Hepatocyte (in vitro differentiated cells): ENCODE results near the gene ARRDC1. TPM values are rescaled to one million over a fixed set of nuclear protein-coding genes. Genes with fewer than 3 reads are reported as not detected.

ENCODE experiments used
- DNase-seq: peaks from one replicate; pipeline ENCODE4 v3.0.0-alpha.2; 2016; ENCODE audit warnings: low spot score
- H2AFZ ChIP-seq: fragments of 200-600 bp; sonication (generic); 2 replicates; pipeline ENCODE4 v1.6.0; 2016; ENCODE audit warnings: antibody characterized with exemption, mild to moderate bottlenecking
- H3K27ac ChIP-seq: fragments of 200-600 bp; sonication (generic); 2 replicates; pipeline ENCODE4 v1.5.1; 2016; ENCODE audit warnings: mild to moderate bottlenecking
- H3K27me3 ChIP-seq: fragments of 200-600 bp; sonication (generic); 2 replicates; pipeline ENCODE4 v1.6.1; 2016
- H3K36me3 ChIP-seq: fragments of 200-600 bp; sonication (generic); replicated peaks from 2 replicates; pipeline ENCODE4 v1.5.1; 2016; ENCODE audit warnings: low read depth; ENCODE audit not compliant: insufficient read depth
- H3K4me1 ChIP-seq: fragments of 200-600 bp; sonication (generic); 2 replicates; pipeline ENCODE4 v1.5.1; 2016; ENCODE audit warnings: mild to moderate bottlenecking, moderate library complexity; ENCODE audit not compliant: insufficient read depth
- H3K4me2 ChIP-seq: fragments of 200-600 bp; sonication (generic); 2 replicates; pipeline ENCODE4 v1.6.0; 2016
- H3K4me3 ChIP-seq: fragments of 200-600 bp; sonication (generic); 2 replicates; pipeline ENCODE4 v1.5.1; 2016; ENCODE audit warnings: mild to moderate bottlenecking
- H3K79me2 ChIP-seq: fragments of 200-600 bp; sonication (generic); 2 replicates; pipeline ENCODE4 v1.6.0; 2017; ENCODE audit warnings: mild to moderate bottlenecking
- H3K9me2 ChIP-seq: fragments of 200-600 bp; sonication (generic); replicated peaks from 2 replicates; pipeline ENCODE4 v1.6.0; 2017; ENCODE audit warnings: mild to moderate bottlenecking; ENCODE audit not compliant: insufficient read depth
- H3K9me3 ChIP-seq: fragments of 200-600 bp; sonication (generic); 2 replicates; pipeline ENCODE4 v1.5.1; 2016; ENCODE audit warnings: low read depth, mild to moderate bottlenecking
- H4K20me1 ChIP-seq: fragments of 200-600 bp; sonication (generic); 2 replicates; pipeline ENCODE4 v1.6.0; 2016; ENCODE audit warnings: mild to moderate bottlenecking; ENCODE audit not compliant: insufficient read depth, poor library complexity, severe bottlenecking
- EZH2 ChIP-seq: fragments of 200-600 bp; sonication (generic); IDR thresholded peaks from 2 replicates; pipeline ENCODE4 v1.6.1; 2016; ENCODE audit warnings: antibody characterized with exemption, mild to moderate bottlenecking, borderline replicate concordance
- EZH2phosphoT487 ChIP-seq: fragments of 200-600 bp; sonication (generic); IDR thresholded peaks from one replicate; pipeline ENCODE4 v1.6.1; 2018; ENCODE audit warnings: antibody characterized with exemption, mild to moderate bottlenecking, low read depth, moderate library complexity; ENCODE audit not compliant: unreplicated experiment, severe bottlenecking
- WGBS: methylation state at CpG from one replicate; pipeline ENCODE4 v1.1.6; 2016; ENCODE audit warnings: low lambda C conversion rate; ENCODE audit errors: missing lambda C conversion rate; 5-methylcytosine and 5-hydroxymethylcytosine counted together
- polyA plus RNA-seq: library from polyadenylated mRNA; unstranded; fragments of >200 nt; fragmentation: Nextera tagmentation; extraction: Ambion mirVana; gene quantifications from 2 replicates; pipeline ENCODE4 v1.2.1, GENCODE V29; 2016
- total RNA-seq: library from RNA; depleted of rRNA; stranded (reverse); fragments of >200 nt; gene quantifications from 2 replicates; pipeline ENCODE4 v1.2.3, GENCODE V29; 2014
- TF ChIP-seq, protein P1 (sequence below): fragments of 200-600 bp; sonication (generic); IDR thresholded peaks from 2 replicates; pipeline ENCODE4 v1.5.1; 2016; ENCODE audit warnings: antibody characterized with exemption, mild to moderate bottlenecking; ENCODE audit not compliant: poor library complexity

Gene ARRDC1
- total and polyA plus RNA-seq, 2 experiments from 2014 or later = 62.7 to 102 TPM

DNA sequence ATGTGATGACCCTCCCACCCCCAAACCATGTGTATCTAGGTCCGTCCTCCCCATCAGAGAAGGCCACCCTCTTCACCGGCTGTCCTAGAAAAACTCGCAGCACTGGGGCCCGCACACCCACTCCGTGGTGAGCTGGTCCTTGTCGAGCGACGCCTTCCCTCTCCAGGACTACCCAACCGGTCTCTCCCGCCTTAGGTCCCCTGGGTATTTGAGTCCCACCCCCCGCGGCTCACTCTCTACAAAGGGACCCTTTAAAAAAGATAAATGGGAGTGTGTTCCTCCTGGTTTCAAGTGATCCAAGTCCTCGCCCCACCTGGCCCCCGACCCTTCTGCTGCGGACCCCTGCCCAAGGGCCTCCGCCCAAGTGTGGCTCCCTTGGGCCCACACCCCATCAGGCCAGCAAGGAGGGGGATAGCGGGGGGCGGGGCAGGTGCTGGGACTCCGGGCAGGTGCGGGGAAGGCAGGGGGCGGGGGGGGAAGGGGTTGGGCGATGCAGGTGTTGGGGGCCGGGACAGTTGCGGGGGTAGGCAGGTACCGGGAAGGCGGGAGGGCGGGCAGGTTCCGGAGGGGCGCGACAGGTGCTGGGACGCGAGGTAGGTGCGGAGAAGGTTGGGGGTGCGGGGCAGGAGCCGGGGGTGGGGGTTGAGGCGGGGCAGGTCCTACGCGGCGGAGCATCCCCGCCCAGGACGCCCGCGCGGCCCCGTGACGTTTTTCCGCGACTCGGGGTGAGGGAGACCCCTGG lies 970 bp upstream of the ARRDC1 start:
- H2AFZ ChIP-seq = peak overlapping the region; percentile 4
- H3K27ac ChIP-seq = no peak overlapping the region

DNA sequence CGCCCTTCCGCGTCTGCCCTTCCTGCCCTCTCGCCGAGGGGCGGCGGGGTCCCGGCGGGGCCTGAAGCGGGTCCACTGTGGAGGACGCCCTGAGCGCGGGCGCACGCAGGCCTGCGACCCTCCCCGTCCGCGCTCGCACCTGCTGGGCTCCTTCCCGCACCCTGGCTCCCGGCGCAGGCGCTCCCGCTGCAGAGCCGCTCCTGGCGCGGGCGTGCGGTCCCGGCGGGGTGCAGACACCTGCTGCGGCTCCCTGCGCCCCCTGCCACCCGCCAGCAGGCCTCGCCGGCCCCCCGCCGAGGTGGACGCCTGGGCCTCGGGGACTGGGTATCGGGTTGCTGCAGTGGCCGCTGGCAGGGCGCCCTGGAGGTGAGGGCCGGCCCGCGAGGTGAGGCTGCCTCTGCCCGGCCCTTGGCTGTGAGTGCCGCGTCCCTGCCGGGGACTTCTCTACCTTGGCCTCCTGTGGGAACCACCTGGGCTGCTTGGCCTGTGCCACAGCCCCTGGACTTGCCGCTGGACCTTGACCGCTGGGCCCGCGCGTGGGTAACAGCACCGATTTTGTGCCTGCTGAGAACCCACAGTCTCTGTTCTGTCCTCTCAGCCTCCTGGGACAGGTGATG lies 627 bp downstream of the ARRDC1 start:
- 8% methylated on average over 27 of the region's 57 CpGs for WGBS
- H3K4me3 ChIP-seq = peak overlapping the region; percentile 94
- TF ChIP-seq EZH2 (no peak), EZH2phosphoT487 (no peak)
- TF ChIP-seq, protein P1, sequence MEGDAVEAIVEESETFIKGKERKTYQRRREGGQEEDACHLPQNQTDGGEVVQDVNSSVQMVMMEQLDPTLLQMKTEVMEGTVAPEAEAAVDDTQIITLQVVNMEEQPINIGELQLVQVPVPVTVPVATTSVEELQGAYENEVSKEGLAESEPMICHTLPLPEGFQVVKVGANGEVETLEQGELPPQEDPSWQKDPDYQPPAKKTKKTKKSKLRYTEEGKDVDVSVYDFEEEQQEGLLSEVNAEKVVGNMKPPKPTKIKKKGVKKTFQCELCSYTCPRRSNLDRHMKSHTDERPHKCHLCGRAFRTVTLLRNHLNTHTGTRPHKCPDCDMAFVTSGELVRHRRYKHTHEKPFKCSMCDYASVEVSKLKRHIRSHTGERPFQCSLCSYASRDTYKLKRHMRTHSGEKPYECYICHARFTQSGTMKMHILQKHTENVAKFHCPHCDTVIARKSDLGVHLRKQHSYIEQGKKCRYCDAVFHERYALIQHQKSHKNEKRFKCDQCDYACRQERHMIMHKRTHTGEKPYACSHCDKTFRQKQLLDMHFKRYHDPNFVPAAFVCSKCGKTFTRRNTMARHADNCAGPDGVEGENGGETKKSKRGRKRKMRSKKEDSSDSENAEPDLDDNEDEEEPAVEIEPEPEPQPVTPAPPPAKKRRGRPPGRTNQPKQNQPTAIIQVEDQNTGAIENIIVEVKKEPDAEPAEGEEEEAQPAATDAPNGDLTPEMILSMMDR = no peak
- peaks cover 20% of the 10 kb centered on the region for H4K20me1 ChIP-seq
- no peaks in the 10 kb centered on the region for H3K9me2 ChIP-seq
- H3K27me3 ChIP-seq = no peaks in the 10 kb centered on the region
- H3K9me3 ChIP-seq = no peaks in the 10 kb centered on the region
- peaks cover 47% of the 10 kb centered on the region for H3K79me2 ChIP-seq
- peak; percentile 62 for DNase-seq
- H3K4me1 ChIP-seq = peaks cover 27% of the 10 kb centered on the region
- peak overlapping the region; percentile 96 for H3K4me2 ChIP-seq
- H3K27ac ChIP-seq = peak overlapping the region; percentile 99
- H2AFZ ChIP-seq = no peak overlapping the region
- no peaks in the 10 kb centered on the region for H3K36me3 ChIP-seq

More for the DNA sequence above, 970 bp upstream of the ARRDC1 start:
- H4K20me1 ChIP-seq = peaks cover 20% of the 10 kb centered on the region
- H3K27me3 ChIP-seq = no peaks in the 10 kb centered on the region
- 36% methylated on average over 21 of the region's 49 CpGs for WGBS
- H3K4me3 ChIP-seq = peak overlapping the region; percentile 15
- TF ChIP-seq, protein P1 = no peak
- TF ChIP-seq EZH2 (no peak), EZH2phosphoT487 (no peak)
- peak overlapping the region; percentile 81 for H3K4me2 ChIP-seq
- no peaks in the 10 kb centered on the region for H3K9me2 ChIP-seq
- H3K9me3 ChIP-seq = no peaks in the 10 kb centered on the region
- peaks cover 20% of the 10 kb centered on the region for H3K4me1 ChIP-seq
- DNase-seq = peak; percentile 34
- H3K79me2 ChIP-seq = peaks cover 31% of the 10 kb centered on the region
- H3K36me3 ChIP-seq = no peaks in the 10 kb centered on the region

DNA sequence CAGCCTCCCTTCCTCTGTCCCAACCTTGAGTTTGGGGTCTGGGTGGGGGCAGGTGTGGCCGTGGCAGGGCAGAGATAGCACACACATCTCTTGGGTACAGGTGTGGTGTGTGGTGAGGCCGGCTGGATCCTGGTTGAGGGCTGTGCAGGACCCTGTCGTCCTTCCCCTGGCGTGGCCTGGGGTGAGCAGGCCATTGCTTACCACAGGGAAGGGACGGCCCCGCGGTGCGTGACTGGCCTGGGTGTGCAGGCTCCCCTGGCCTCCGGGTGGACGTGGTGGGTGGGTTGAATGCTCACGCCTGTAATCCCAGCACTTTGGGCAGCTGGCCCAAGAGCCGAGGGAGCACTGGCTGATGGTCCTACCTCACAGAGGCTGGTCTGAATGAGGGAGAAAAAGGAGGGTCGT lies 1.2 kb downstream of the ARRDC1 start:
- no peaks in the 10 kb centered on the region for H3K9me3 ChIP-seq
- no peak for DNase-seq
- peaks cover 20% of the 10 kb centered on the region for H4K20me1 ChIP-seq
- 55% methylated on average over 13 of the region's 13 CpGs for whole genome bisulfite sequencing
- H3K4me2 ChIP-seq = peak overlapping the region; percentile 96
- H3K9me2 ChIP-seq = no peaks in the 10 kb centered on the region
- peaks cover 52% of the 10 kb centered on the region for H3K79me2 ChIP-seq
- TF ChIP-seq EZH2 = no peak
- no peak for TF ChIP-seq EZH2phosphoT487
- TF ChIP-seq, protein P1 = no peak
- H3K27ac ChIP-seq = peak overlapping the region; percentile 99
- no peaks in the 10 kb centered on the region for H3K36me3 ChIP-seq
- H2AFZ ChIP-seq = no peak overlapping the region
- H3K4me1 ChIP-seq = peaks cover 33% of the 10 kb centered on the region
- H3K27me3 ChIP-seq = no peaks in the 10 kb centered on the region
- H3K4me3 ChIP-seq = peak overlapping the region; percentile 94
